Activated T-cell treated with anti-CD3 and anti-CD28 coated beads for 24 hours (primary cell): ENCODE measurements around the gene LOXL4.
"Not testable (repeated sequence)": the region's sequence is repeated elsewhere in the genome, so short reads cannot be mapped to it uniquely, and the experiment has no call there.

Source experiments
- DNase-seq: peaks from one replicate; pipeline ENCODE4 v3.0.0-alpha.2; 2020; ENCODE audit warnings: low read depth

The LOXL4 gene

DNA sequence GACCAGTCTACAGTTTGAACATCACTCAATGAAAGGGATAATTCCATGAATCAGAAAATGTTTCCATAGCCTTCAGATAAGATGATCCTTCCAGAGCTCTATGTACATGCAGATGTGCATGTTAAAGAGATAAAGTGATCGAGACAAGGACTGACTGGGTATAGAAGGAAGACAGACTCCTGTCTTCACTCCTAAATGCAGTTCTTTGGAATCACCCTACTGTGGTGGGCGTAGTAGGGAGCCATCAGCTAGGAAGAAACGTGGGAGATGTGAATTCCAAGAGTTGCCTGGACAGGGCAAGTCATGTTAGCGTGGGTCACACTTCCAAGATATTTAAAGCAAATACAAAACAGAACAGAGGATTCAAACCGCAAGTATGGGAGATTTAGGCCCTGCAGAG, 23.9 kb downstream of the LOXL4 start:
- DNase-seq: no peak

DNA sequence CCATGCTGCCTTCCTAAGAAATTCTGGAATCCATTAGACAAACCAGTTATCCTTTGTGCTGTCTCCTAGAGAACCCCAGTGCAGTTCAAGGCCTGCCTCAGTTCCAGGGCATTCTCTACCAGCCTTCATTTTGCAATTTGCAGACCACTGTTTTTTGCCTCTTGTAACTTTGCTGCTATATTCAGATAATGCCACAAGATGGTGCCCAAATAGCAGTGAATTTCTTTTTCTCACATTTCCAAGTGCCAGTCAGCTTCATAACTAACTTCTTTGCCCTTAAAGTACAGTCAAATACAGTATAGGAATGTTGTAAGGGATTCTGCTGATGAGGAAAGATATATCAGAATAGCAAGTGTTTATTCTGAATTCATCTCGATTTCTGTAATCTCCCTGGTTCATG, 25.2 kb downstream of the LOXL4 start:
- DNase-seq: no peak

DNA sequence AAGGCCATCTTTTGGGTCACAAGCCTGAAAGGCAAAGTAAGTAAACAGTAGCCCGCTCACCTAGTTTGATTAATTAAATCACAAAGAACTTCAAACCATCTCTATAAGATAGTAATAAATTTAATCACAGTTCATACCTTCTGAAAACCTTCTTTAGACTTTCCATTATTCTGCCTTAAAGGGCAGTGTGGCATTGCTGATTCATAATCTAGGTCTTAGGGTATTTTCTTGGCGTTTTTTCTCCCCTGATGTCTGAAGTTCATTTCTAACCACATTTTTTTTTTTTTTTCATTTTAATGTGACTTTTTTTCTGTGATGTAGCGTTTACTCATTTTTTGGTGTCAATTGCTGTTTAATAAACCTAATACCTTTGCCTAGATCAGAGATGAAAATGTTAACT, 27.5 kb downstream of the LOXL4 start:
- no peak for DNase-seq

DNA sequence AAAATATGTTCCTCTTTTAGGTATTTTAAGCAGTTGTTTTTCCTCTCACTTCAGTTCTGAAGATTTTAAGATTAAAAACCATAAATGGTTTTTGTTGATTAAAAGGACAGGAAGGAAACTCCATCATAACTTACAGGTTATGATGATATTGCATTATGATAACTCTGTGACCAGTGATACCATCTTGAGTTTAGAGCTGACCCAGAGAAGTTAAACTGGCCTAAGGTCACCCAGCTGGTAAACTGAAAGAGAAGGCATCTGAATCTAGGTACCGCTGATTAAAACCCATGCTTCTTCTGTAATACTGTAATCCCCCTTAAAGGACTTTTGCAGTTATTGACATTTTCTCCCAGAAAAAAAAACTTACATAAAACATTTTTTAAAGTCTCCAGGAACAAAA, 29.6 kb downstream of the LOXL4 start:
- no peak for DNase-seq

DNA sequence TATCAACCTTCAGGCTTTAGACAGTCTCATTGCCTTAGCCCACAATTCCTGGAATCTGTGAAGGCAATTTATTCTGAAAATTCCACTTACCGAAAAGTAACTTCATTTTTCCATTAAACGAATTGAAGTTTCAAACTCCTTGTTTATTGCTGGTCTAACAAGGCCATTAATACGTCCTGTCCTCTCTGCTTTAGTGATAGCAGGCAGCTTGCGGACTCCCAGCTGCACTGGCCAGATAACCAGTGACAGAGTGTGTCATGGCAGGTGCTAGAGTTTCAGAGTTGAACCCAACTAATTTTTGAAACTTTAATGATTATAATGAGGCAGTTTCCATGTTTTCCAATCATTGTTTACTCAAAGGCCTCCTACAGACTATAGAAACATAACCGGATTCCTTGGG, 31.1 kb downstream of the LOXL4 start:
- DNase-seq: no peak

DNA sequence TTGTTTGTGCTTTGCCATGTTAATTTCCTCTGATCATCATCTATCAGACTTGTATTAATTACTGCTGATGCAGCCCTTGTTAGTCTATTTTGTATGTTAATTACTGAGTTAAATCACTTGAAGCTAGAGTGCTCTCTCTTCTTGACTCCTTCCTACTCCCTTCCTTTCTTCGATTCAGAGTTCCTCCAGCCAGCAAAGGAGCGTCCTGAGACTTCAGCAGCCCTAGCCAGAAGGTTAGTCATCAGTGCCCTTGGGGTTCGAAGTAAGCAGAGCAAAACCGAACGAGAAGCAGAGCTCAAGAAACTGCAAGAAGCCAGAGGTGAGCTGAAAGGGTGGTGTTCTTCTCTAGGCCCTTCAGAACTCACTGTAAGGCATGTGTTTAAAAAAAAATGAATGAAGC, 32.1 kb downstream of the LOXL4 start:
- no peak for DNase-seq

DNA sequence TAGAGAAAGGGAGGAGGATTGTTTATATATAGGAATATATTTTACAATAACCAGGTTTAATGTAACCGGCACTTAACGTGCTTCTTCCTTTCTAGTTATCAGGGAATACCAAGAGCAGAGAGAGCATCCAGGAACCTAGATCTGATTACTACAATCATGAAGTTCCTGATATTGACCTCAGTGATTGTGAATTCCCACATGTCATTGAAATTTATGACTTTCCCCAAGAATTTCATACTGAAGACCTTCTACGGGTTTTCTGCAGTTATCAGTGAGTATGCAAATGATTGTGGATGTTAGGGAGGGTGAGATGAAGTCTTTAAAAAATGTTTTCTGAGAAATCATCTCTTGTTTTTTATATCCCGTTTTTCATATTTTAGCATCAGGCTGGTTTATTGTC, 36.6 kb downstream of the LOXL4 start:
- no peak for DNase-seq

DNA sequence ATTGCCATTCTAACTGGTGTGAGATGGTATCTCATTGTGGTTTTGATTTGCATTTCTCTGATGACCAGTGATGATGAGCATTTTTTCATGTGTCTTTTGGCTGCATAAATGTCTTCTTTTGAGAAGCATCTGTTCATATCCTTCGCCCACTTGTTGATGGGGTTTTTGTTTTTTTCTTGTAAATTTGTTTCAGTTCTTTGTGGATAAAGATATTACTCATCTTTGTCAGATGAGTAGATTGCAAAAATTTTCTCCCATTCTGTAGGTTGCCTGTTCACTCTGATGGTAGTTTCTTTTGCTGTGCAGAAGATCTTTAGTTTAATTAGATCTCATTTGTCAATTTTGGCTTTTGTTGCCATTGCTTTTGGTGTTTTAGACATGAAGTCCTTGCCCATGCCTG, 39.7 kb downstream of the LOXL4 start:
- not testable (repeated sequence) for DNase-seq

DNA sequence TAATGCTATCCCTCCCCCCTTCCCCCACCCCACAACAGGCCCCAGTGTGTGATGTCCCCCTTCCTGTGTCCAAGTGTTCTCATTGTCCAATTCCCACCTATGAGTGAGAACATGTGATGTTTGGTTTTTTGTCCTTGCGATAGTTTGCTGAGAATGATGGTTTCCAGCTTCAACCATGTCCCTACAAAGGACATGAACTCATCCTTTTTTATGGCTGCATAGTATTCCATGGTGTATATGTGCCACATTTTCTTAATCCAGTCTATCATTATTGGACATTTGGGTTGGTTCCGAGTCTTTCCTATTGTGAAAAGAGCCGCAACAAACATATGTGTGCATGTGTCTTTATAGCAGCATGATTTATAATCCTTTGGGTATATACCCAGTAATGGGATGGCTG, 40.3 kb downstream of the LOXL4 start:
- not testable (repeated sequence) for DNase-seq

DNA sequence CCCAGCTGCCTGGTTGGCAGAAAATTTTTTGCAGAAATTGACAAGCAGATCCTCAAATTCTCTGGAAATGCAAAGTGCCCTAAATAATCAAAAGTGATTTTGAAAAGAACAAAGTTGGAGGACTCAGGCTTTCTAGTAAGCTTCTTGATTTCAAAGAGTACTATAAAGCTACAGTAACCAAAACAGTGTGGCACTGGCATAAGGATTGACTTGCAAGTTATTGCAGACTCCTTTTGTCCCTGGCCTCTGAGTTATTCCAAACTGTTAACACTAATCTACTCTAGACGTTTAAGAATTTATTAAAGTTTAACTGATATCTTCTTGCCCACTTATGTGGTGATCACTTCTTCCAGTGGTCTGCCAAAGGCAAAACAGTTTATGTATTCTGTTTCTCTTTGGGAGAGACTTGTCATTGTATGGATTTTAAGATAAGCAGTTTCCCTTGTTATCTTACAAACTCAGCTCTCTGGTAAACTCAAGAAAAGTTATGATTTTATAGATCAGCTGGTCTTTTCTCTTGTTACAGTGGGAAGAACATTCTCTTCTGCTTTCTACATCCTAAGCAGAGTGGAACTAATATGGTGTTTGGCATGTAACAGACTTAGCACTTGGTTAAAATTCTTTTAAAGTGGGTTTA, 41.4 kb downstream of the LOXL4 start:
- DNase-seq: no peak

DNA sequence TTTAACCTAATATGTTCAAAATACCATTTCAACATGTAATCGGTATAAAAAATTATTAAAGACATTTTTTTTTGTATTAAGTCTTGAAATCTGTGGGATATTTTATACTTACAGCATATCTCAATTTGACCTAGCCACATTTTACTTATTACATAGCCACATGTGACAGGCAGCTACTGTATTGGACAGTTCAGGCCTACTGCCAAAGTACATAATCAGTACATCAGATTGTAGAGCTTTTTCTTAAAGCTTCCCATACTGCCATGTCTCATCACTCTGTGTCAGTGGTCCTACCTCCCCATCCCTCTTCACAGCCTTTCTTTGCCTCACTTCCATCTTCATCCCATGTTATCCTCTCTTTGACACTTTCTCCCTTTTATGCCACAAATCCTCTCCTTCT, 43.0 kb downstream of the LOXL4 start:
- no peak for DNase-seq

DNA sequence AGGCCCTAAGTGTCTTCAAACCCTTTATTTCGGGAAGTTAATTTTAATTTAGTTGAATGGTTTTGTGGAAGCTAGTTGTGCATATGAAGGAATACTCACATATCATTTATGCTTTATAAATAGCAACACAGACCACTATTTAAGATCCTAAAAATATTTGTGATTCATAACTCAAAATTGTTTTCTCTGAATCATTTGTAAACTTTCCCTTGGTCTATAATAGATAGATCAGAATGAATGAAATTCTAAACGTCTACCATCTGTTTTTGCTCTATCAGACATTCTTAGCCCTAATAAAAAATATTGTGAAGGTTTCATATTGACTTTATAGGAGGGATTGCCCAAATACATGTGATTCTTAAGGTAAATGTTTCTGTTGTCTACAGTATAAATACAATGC, 43.5 kb downstream of the LOXL4 start:
- DNase-seq: no peak

DNA sequence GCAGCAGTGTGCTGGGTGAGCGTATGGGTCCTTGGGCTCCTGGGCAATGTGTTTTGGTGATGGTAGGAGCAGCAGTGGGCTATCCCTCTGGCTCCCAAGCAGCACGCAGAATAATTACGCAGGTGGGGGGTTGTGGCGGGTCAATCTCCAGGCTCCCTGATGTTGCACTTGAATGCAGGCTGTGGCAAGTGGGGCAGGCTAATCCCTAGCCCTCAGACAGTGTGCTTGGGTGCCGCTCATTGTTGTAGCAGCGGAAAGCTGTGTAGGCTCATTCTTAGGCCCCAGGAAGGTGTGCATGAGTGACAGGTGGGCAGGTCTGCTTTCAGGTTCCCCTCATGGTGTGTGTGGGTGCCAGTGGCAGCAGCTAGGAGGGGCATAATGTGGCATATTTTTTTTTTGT, 44.1 kb downstream of the LOXL4 start:
- DNase-seq: no peak

DNA sequence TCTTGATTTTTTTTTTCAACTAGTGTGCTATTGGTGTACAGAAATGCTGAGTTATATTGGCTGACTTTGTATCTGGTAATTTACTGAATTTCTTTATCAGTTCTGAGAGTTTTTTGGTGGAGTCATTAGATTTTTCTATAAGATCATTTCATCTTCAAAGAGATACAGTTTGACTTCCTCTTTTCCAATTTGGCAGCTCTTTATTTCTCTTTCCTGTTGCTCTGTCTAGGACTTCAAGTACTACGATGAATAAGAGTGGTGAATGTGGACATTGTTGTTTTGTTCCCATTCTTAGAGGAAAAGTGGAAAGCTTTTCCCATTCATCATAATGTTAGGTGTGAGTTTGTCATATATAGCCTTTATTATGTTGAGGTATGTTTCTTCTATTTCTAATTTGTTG, 50.2 kb downstream of the LOXL4 start:
- DNase-seq: no peak

DNA sequence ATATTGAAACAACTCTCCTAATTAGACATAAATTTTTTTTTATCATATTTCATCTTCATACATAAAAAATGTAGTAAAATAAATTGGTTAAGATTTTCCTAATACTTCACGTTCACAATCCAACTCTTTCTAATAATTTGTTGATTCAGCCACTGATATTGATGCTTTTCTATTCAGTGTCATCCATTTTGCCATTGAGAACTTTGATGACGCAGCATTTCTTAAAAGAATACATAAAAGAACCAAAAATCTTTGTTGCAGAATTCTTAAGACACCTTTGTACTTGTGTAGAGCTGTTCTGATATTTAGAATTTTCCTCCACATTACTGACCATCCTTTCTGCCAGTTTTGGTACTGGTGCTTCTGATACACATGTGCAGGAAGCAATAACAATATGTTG, 52.6 kb downstream of the LOXL4 start:
- DNase-seq: no peak

DNA sequence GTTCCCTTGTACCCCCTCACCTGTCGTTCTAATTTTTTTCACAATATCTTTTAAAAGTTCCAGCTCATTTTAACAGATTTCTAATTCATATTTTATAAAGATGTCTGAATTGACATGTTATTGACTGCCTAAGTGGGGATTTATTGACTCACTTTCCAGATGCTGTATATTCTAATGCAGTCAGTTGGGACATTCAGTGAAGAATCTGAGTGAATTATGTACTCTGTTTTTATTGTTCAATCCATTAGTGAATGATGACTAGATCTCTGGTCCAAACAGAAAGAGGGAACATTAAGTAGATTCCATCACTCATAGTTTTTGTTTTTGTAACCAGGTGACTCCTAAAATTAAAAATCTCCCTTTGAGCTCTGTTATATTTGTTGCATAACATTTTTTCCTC, 54.3 kb downstream of the LOXL4 start:
- no peak for DNase-seq

DNA sequence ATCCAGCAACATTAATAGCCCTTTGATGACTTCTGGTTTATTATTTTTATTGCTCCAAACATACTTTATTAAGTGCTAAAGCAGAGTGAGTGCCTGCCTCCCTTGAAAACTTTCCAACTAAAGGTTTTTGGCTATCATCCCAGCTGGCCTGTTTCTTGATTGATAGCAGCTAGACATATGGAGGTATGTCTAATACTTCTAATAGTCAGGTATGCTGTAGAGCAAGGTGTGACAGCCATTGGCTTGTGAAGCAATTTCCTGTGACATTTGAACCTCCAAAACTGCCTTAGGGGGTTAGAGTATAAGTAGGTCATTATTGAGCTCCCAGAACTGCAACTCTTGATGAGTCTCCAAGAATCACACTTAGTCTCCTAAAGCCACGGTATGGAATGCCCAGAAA, 55.8 kb downstream of the LOXL4 start:
- DNase-seq: no peak

DNA sequence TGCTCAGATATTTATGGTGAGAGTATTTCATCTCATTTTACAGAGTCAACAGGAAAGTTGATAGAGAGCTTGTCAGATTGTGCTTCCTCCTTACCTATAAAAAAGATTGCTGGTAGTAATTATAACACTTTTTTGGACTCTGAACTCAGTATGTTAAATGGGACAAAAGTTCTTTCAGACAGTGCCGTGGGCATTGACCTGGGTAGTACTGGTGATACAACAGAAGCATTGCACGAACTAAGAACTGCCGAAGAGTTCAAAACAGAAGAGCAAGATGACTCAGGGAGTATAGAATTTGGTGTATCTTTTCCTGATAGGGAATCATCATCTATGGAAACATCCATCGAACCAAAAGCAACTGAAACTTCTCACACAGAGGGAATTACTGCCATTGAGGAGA, 58.6 kb downstream of the LOXL4 start:
- DNase-seq: no peak

DNA sequence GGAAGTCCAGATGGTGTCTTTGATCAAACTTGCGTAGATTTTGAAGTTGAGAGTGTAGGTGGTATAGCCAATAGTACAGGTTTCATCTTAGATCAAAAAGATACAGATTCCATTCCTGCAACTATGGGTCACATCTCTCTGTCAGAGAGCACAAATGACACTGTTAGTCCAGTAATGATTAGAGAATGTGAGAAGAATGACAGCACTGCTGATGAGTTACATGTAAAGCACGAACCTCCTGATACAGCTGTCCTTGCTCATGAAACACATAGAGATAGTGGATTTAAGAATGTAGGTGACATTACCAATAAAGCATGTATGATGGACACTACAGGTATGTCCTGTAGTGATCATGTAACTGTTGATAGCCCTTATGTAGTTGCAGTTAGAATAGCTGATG, 59.1 kb downstream of the LOXL4 start:
- no peak for DNase-seq

DNA sequence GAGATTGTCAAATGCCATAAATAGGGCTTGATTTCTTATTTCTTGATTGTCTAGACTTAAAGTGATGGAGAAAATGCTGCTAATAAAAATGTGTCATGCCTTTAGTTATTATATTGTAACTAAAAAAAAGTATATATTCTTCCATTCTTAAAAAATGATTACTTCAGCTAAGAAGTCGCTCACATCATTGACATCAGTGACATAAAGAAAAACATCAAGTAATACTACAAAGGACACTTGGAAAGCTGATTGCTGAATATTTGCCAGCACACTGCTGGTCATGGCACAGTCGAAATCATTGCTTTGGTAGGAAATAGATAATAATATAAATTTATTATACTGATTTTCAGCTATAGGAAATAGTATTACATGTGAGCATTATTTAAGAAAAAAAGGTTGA, 62.6 kb downstream of the LOXL4 start:
- no peak for DNase-seq

DNA sequence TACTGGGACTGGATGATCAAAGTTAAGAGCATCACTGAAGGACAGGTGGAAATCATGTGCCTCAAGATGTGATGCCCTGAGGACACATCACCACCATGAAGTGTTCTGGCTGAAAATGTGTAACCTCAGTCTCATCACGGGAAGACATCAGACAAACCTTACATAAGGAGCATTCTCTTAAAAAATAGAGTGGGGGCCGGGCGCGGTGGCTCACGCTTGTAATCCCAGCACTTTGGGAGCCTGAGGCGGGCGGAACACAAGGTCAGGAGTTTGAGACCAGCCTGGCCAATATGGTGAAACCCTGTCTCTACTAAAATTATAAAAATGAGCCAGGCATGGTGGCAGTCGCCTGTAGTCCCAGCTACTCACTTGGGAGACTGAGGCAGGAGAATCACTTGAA, 65.6 kb downstream of the LOXL4 start:
- no peak for DNase-seq

DNA sequence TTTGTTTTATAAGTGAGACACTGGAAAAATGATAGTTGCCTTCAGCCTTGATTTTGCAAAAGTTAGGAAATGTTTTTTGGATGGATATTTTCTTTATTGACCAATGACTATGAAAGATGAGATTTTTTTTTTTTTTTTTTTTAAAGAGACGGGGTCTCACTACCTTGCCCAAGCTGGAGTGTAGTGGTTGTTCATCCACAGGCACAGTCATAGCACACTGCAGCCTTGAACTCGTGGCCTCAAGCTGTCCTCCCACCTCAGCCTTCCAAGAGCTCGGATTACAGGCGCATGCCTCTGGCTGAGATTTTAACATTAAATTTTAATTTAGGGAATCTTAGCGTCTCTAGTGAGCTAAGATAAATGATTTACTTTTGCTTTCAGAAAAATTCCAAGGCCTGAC, 66.2 kb downstream of the LOXL4 start:
- DNase-seq: no peak
